SK-N-SH (cell line): ENCODE results near the gene PRR36. TPM values are rescaled to one million over a fixed set of nuclear protein-coding genes. Genes with fewer than 3 reads are reported as not detected.

Experiments
- CTCF ChIA-PET: fragments of 300-600, 350-600 bp; formaldehyde crosslinking; extraction: SDS; loops from one replicate; lab custom pipeline; 2021; lab: Yijun Ruan, JAX
- POLR2A ChIA-PET: fragments of 350-600 bp; sonication (Branson Sonifier 250); formaldehyde crosslinking; extraction: SDS; loops from one replicate; lab custom pipeline; 2020; ENCODE audit warnings: antibody characterized with exemption, inconsistent platforms; lab: Yijun Ruan, JAX
- DNase-seq: peaks from one replicate; pipeline ENCODE4 v3.0.0; 2012
- H2AFZ ChIP-seq: fragments of 200-600 bp; sonication (generic); 2 replicates; pipeline ENCODE4 v1.8.1; 2016; ENCODE audit warnings: antibody characterized with exemption, mild to moderate bottlenecking, low read depth
- H3F3A ChIP-seq: fragments of 200-600 bp; sonication (generic); replicated peaks from 2 replicates; pipeline ENCODE3; 2016; ENCODE audit warnings: antibody characterized with exemption, mild to moderate bottlenecking; ENCODE audit not compliant: insufficient read depth
- H3K27ac ChIP-seq, 2 experiments: fragments of 200-500 bp in 1 of 2; fragments of 200-600 bp in 1 of 2; sonication (Bioruptor generic) in 1 of 2; sonication (generic), shearing (Covaris generic) in 1 of 2; 2 replicates each; pipeline versions ENCODE4 v1.5.1 to v1.6.1; 2014 to 2016; ENCODE audit warnings: low read depth in 2 of 2, inconsistent platforms in 1 of 2, low read length in 1 of 2, mild to moderate bottlenecking in 1 of 2, mixed read lengths in 1 of 2
- H3K27me3 ChIP-seq: fragments of 200-600 bp; sonication (generic), shearing (Covaris generic); 2 replicates; pipeline ENCODE4 v1.6.1; 2016; ENCODE audit warnings: mixed run types; ENCODE audit not compliant: insufficient read depth
- H3K36me3 ChIP-seq, 2 experiments: fragments of 200-500 bp in 1 of 2; fragments of 200-600 bp in 1 of 2; sonication (Bioruptor generic) in 1 of 2; sonication (generic) in 1 of 2; replicated peaks in 1 of 2; 2 replicates each; pipeline versions ENCODE3 to v1.5.1; 2014 to 2016; ENCODE audit warnings: low read length in 1 of 2, mild to moderate bottlenecking in 1 of 2; ENCODE audit not compliant: insufficient read depth in 2 of 2, control insufficient read depth in 1 of 2
- H3K4me1 ChIP-seq, 2 experiments: fragments of 200-500 bp in 1 of 2; fragments of 200-600 bp in 1 of 2; sonication (Bioruptor generic) in 1 of 2; sonication (generic), shearing (Covaris generic) in 1 of 2; 2 replicates each; pipeline versions ENCODE4 v1.5.1 to v1.6.1; 2014 to 2016; ENCODE audit warnings: low read depth in 1 of 2, low read length in 1 of 2, mixed run types in 1 of 2; ENCODE audit not compliant: insufficient read depth in 2 of 2, control insufficient read depth in 1 of 2
- H3K4me2 ChIP-seq: fragments of 200-600 bp; sonication (generic), shearing (Covaris generic); 2 replicates; pipeline ENCODE4 v1.6.1; 2017; ENCODE audit warnings: mixed run types
- H3K4me3 ChIP-seq, 2 experiments: fragments of 200-500 bp in 1 of 2; fragments of 200-600 bp in 1 of 2; sonication (Bioruptor generic) in 1 of 2; sonication (generic), shearing (Covaris generic) in 1 of 2; 2 replicates each; pipeline versions ENCODE4 v1.5.1 to v1.8.1; 2014 to 2016; ENCODE audit warnings: low read depth in 2 of 2, inconsistent platforms in 1 of 2, low read length in 1 of 2, mild to moderate bottlenecking in 1 of 2, mixed read lengths in 1 of 2, moderate library complexity in 1 of 2
- H3K79me2 ChIP-seq: fragments of 200-600 bp; sonication (generic); 2 replicates; pipeline ENCODE4 v1.8.1; 2017; ENCODE audit warnings: mild to moderate bottlenecking; ENCODE audit not compliant: insufficient read depth
- H3K9ac ChIP-seq: fragments of 200-600 bp; sonication (generic); 2 replicates; pipeline ENCODE4 v1.6.1; 2017; ENCODE audit warnings: mixed run types
- H3K9me2 ChIP-seq: fragments of 200-600 bp; sonication (generic); 2 replicates; pipeline ENCODE4 v1.6.1; 2017; ENCODE audit warnings: mixed run types
- H3K9me3 ChIP-seq: fragments of 200-600 bp; sonication (generic); 2 replicates; pipeline ENCODE4 v1.6.1; 2017; ENCODE audit warnings: mixed run types, mild to moderate bottlenecking, moderate library complexity
- H4K20me1 ChIP-seq: fragments of 200-600 bp; sonication (generic); 2 replicates; pipeline ENCODE4 v1.6.1; 2017; ENCODE audit warnings: mild to moderate bottlenecking, mixed run types; ENCODE audit not compliant: insufficient read depth
- CHD2 ChIP-seq: fragments of 150-350 bp; IDR thresholded peaks from 2 replicates; pipeline ENCODE4 v1.6.1; 2018; ENCODE audit warnings: low read length; ENCODE audit not compliant: partially characterized antibody
- CTCF ChIP-seq: fragments of 200-600 bp; sonication (generic); IDR thresholded peaks from 2 replicates; pipeline ENCODE4 v1.6.1; 2017; ENCODE audit warnings: antibody characterized with exemption, mild to moderate bottlenecking, moderate library complexity
- ELF1 ChIP-seq: IDR thresholded peaks from 2 replicates; pipeline ENCODE4 v1.4.0; 2012
- EZH2phosphoT487 ChIP-seq: fragments of 200-600 bp; sonication (generic); IDR thresholded peaks from 2 replicates; pipeline ENCODE4 v1.6.1; 2017; ENCODE audit warnings: low read depth, mixed run types, mild to moderate bottlenecking, antibody characterized with exemption, moderate library complexity, borderline replicate concordance
- FOSL2 ChIP-seq: IDR thresholded peaks from 2 replicates; pipeline ENCODE4 v1.4.0; 2012; ENCODE audit warnings: low read depth, mild to moderate bottlenecking, moderate library complexity, borderline replicate concordance
- FOXM1 ChIP-seq: IDR thresholded peaks from 2 replicates; pipeline ENCODE4 v1.4.0; 2012; ENCODE audit warnings: low read depth, mild to moderate bottlenecking
- GABPA ChIP-seq: IDR thresholded peaks from 2 replicates; pipeline ENCODE4 v1.4.0; 2012; ENCODE audit warnings: low read depth, mild to moderate bottlenecking
- IRF3 ChIP-seq: fragments of 150-350 bp; IDR thresholded peaks from 2 replicates; pipeline ENCODE4 v1.6.1; 2016; ENCODE audit warnings: mild to moderate bottlenecking, low read depth, low read length
- MEF2A ChIP-seq: IDR thresholded peaks from 2 replicates; pipeline ENCODE4 v1.4.0; 2012; ENCODE audit warnings: low read depth, borderline replicate concordance
- MXI1 ChIP-seq: IDR thresholded peaks from 2 replicates; pipeline ENCODE4 v1.6.1; 2012; ENCODE audit warnings: mild to moderate bottlenecking, low read depth, low read length, improper control_type of control experiment
- NFIC ChIP-seq: IDR thresholded peaks from 2 replicates; pipeline ENCODE4 v1.4.0; 2012; ENCODE audit warnings: borderline replicate concordance
- NRF1 ChIP-seq: IDR thresholded peaks from 2 replicates; pipeline ENCODE4 v1.6.1; 2012; ENCODE audit warnings: low read depth, mild to moderate bottlenecking, low read length
- PBX3 ChIP-seq: IDR thresholded peaks from 2 replicates; pipeline ENCODE4; 2012
- RCOR1 ChIP-seq: fragments of 150-350 bp; IDR thresholded peaks from 2 replicates; pipeline ENCODE4 v1.6.1; 2017; ENCODE audit warnings: antibody characterized with exemption, low read length
- REST ChIP-seq: IDR thresholded peaks from 2 replicates; pipeline ENCODE4 v1.6.1; 2012; ENCODE audit warnings: mild to moderate bottlenecking, low read depth, low read length, moderate library complexity
- RFX5 ChIP-seq: IDR thresholded peaks from 2 replicates; pipeline ENCODE4 v1.6.1; 2012; ENCODE audit warnings: mild to moderate bottlenecking, improper control_type of control experiment, low read length
- RXRA ChIP-seq: IDR thresholded peaks from 2 replicates; pipeline ENCODE4 v1.4.0; 2012; ENCODE audit warnings: low read depth, mild to moderate bottlenecking, borderline replicate concordance
- TAF1 ChIP-seq: IDR thresholded peaks from 2 replicates; pipeline ENCODE4 v1.6.1; 2012; ENCODE audit warnings: low read depth, mild to moderate bottlenecking, low read length, moderate library complexity, borderline replicate concordance
- TCF12 ChIP-seq: IDR thresholded peaks from 2 replicates; pipeline ENCODE4 v1.4.0; 2012
- TEAD4 ChIP-seq: IDR thresholded peaks from 2 replicates; pipeline ENCODE4 v1.4.0; 2012; ENCODE audit warnings: mild to moderate bottlenecking, borderline replicate concordance; ENCODE audit not compliant: insufficient read depth
- USF1 ChIP-seq: IDR thresholded peaks from 2 replicates; pipeline ENCODE4 v1.4.0; 2012; ENCODE audit warnings: low read depth, borderline replicate concordance
- USF2 ChIP-seq: fragments of 150-350 bp; IDR thresholded peaks from 2 replicates; pipeline ENCODE4 v1.6.1; 2017; ENCODE audit warnings: antibody characterized with exemption, low read length, low read depth, borderline replicate concordance
- YY1 ChIP-seq: IDR thresholded peaks from 2 replicates; pipeline ENCODE4 v1.4.0; 2012; ENCODE audit warnings: low read depth, mild to moderate bottlenecking
- WGBS: methylation state at CpG from one replicate; pipeline ENCODE4 v1.1.6; 2017; ENCODE audit warnings: low lambda C conversion rate; 5-methylcytosine and 5-hydroxymethylcytosine counted together
- polyA plus RNA-seq, 3 experiments: library from polyadenylated mRNA; depleted of rRNA; stranded (reverse); fragments of >200 nt; gene quantifications; 2 replicates each; pipeline ENCODE4 v1.2.3, GENCODE V29; 2012

PRR36 gene
- polyA plus RNA-seq, 1 of the 3 experiments (the other 2 are of a cell fraction): 0.18 TPM

- Histone ChIP-seq H3K9me3 (no peaks in the 10 kb centered on the region), H2AFZ (peak within 1 kb of the TSS; percentile 88; the same call in 1 of the 2 replicates), H3K4me3 (peak within 1 kb of the TSS; percentile 52 to 60), H3K9ac (peak within 1 kb of the TSS; percentile 28; the same call in 1 of the 2 replicates), H3K27ac (no peak within 1 kb of the TSS), H3K27me3 (peaks cover 32% of the 10 kb centered on the region), H3K4me1 (peaks cover 0 to 7% of the 10 kb centered on the region in 2 experiments; a peak in 1 of 4 replicates), H3K79me2 (peaks cover 4% of the 10 kb centered on the region; the same call in 1 of the 2 replicates), H3K36me3 (no peaks in the 10 kb centered on the region), H3K4me2 (peak within 1 kb of the TSS; percentile 81), H3F3A (no peaks in the 10 kb centered on the region), H3K9me2 (no peaks in the 10 kb centered on the region), H4K20me1 (no peaks in the 10 kb centered on the region)
- ChIA-PET POLR2A (no interaction called here), CTCF (interaction anchor here (1.2 to 2.1 kb wide), 2 partner anchors 23 to 99 kb away, joined by 3 to 11 read pairs; no protein-coding TSS in a partner anchor)
- 0% methylated on average over 27 of the region's 45 CpGs for WGBS
- DNase-seq: peak; percentile 100
- TF ChIP-seq TCF12: no peak
- no peak for TF ChIP-seq TAF1
- TF ChIP-seq RCOR1: no peak
- no peak; the same call in none of the 2 replicates for TF ChIP-seq ELF1
- TF ChIP-seq FOSL2: no peak
- TF ChIP-seq MXI1: peak; percentile 51
- TF ChIP-seq NRF1: no peak
- no peak for TF ChIP-seq FOXM1
- no peak for TF ChIP-seq NFIC
- TF ChIP-seq PBX3: peak; percentile 99
- TF ChIP-seq RXRA: no peak
- TF ChIP-seq TEAD4: no peak
- TF ChIP-seq YY1: peak; percentile 80
- no peak for TF ChIP-seq REST
- TF ChIP-seq MEF2A: no peak
- TF ChIP-seq RFX5: peak; percentile 90
- TF ChIP-seq USF2: no peak
- TF ChIP-seq EZH2phosphoT487: no peak
- peak; percentile 99 for TF ChIP-seq IRF3
- TF ChIP-seq USF1: no peak
- TF ChIP-seq CHD2: peak; percentile 98
- no peak for TF ChIP-seq CTCF
- TF ChIP-seq GABPA: peak; percentile 72
Measured at GRCh38 chr19:7829561-7830271, 44.5 kb downstream of the PRR36 start, which contains the start of gene EVI5L. TSS of gene EVI5L (plus strand) at chr19:7830218. CDS start at chr19:7846543, 16,325 bp downstream.
